PC-9 (cell line): ENCODE results near the gene CDPF1. TPM values are rescaled to one million over a fixed set of nuclear protein-coding genes. Genes with fewer than 3 reads are reported as not detected.

Source experiments
- BruUV-seq: library from RNA; stranded (reverse); fragments of 400-500 nt; replicated peaks from 2 replicates; lab custom pipeline; 2021; lab: Mats Ljungman, UMichigan
- CTCF ChIA-PET: fragments of 300-600 bp; sonication (Branson Sonifier 250); formaldehyde crosslinking; loops from one replicate; lab custom pipeline; 2022; ENCODE audit warnings: antibody characterized with exemption; lab: Charles Lee
- POLR2A ChIA-PET: fragments of 300-600 bp; sonication (Branson Sonifier 250); formaldehyde crosslinking; loops from one replicate; lab custom pipeline; 2022; ENCODE audit warnings: antibody characterized with exemption; ENCODE audit not compliant: unreplicated experiment; lab: Charles Lee
- DNase-seq, 2 experiments: peaks; one replicate each; pipeline versions ENCODE4 v3.0.0 to v3.0.0-alpha.2; 2015 to 2022; ENCODE audit warnings: mixed read lengths in 1 of 2
- H2AFZ ChIP-seq: fragments of 200-600 bp; sonication (generic); 2 replicates; pipeline ENCODE4 v1.8.1; 2017; ENCODE audit warnings: antibody characterized with exemption
- H3F3A ChIP-seq: fragments of 200-600 bp; sonication (generic); 2 replicates; pipeline ENCODE4 v1.8.1; 2017; ENCODE audit warnings: antibody characterized with exemption, mild to moderate bottlenecking, low read depth; ENCODE audit not compliant: insufficient read depth
- H3K27ac ChIP-seq: fragments of 200-600 bp; sonication (generic); 2 replicates; pipeline ENCODE4 v1.6.1; 2016; ENCODE audit warnings: mixed run types
- H3K27me3 ChIP-seq: fragments of 200-600 bp; sonication (generic); 2 replicates; pipeline ENCODE4 v1.6.1; 2016; ENCODE audit warnings: low read depth, mixed run types; ENCODE audit not compliant: insufficient read depth
- H3K36me3 ChIP-seq: fragments of 200-600 bp; sonication (generic); 2 replicates; pipeline ENCODE4 v1.6.1; 2016; ENCODE audit warnings: low read depth, mixed run types
- H3K4me1 ChIP-seq: fragments of 200-600 bp; sonication (generic); replicated peaks from 2 replicates; pipeline ENCODE4 v1.6.1; 2016; ENCODE audit warnings: mixed run types; ENCODE audit not compliant: insufficient read depth
- H3K4me2 ChIP-seq: fragments of 200-600 bp; sonication (generic); 2 replicates; pipeline ENCODE4 v1.6.1; 2017; ENCODE audit warnings: mixed run types
- H3K4me3 ChIP-seq: fragments of 200-600 bp; sonication (generic); 2 replicates; pipeline ENCODE4 v1.6.1; 2016; ENCODE audit warnings: mixed run types
- H3K79me2 ChIP-seq: fragments of 200-600 bp; sonication (generic); 2 replicates; pipeline ENCODE4 v1.6.1; 2017; ENCODE audit warnings: low read depth, mixed run types
- H3K9me2 ChIP-seq: fragments of 200-600 bp; sonication (generic); 2 replicates; pipeline ENCODE4 v1.8.1; 2017; ENCODE audit warnings: mild to moderate bottlenecking; ENCODE audit not compliant: insufficient read depth
- H3K9me3 ChIP-seq: fragments of 200-600 bp; sonication (generic); 2 replicates; pipeline ENCODE4 v1.8.1; 2016; ENCODE audit warnings: low read depth; ENCODE audit not compliant: insufficient read depth
- H4K20me1 ChIP-seq: fragments of 200-600 bp; sonication (generic); 2 replicates; pipeline ENCODE4 v1.8.1; 2017; ENCODE audit not compliant: insufficient read depth
- CTCF ChIP-seq: fragments of 200-600 bp; sonication (generic); conservative IDR thresholded peaks from 2 replicates; pipeline ENCODE4 v1.6.1; 2017; ENCODE audit warnings: mixed run types, antibody characterized with exemption, mild to moderate bottlenecking, moderate library complexity
- EZH2 ChIP-seq: fragments of 200-600 bp; sonication (generic); IDR thresholded peaks from 2 replicates; pipeline ENCODE4 v1.8.0; 2017; ENCODE audit warnings: antibody characterized with exemption, low read depth
- intact Hi-C: fragments of 100-400 bp; cut with micrococcal nuclease; formaldehyde crosslinking; loops from one replicate; pipeline ENCODE4 v1.10.0; 2022; ENCODE audit not compliant: unreplicated experiment
- total RNA-seq: library from RNA; stranded (reverse); gene quantifications from 2 replicates; pipeline ENCODE4 v1.2.3, GENCODE V29; 2021

The CDPF1 gene
- total RNA-seq, 1 experiment from 2014 or later: 16.0 TPM

GRCh38 chr22:46213052-46213451 is 37.0 kb downstream of the CDPF1 start:
- no peaks in the 10 kb centered on the region for H3K4me1 ChIP-seq
- TF ChIP-seq EZH2: no peak
- no peak for TF ChIP-seq CTCF
- no peaks in the 10 kb centered on the region for H3K79me2 ChIP-seq
- no peak overlapping the region for H2AFZ ChIP-seq
- H3K36me3 ChIP-seq: 0 out of 2 replicates have a peak, but pooled peaks cover 4% of the 10 kb centered on the region
- H3K9me3 ChIP-seq: 0 out of 2 replicates have a peak, but pooled peaks cover 4% of the 10 kb centered on the region
- no peaks in the 10 kb centered on the region for H3K27me3 ChIP-seq
- no peak overlapping the region for H3K4me3 ChIP-seq
- BruUV-seq: no TSS peak
- POLR2A ChIA-PET: no interaction called here
- H3K4me2 ChIP-seq: no peak overlapping the region
- H4K20me1 ChIP-seq: no peaks in the 10 kb centered on the region
- no peaks in the 10 kb centered on the region for H3K9me2 ChIP-seq
- no peak overlapping the region for H3K27ac ChIP-seq
- DNase-seq: no peak
- H3F3A ChIP-seq: no peaks in the 10 kb centered on the region
- intact Hi-C loops: no loop called here
- CTCF ChIA-PET: no interaction called here

GRCh38 chr22:46212195-46212594 is 37.9 kb downstream of the CDPF1 start:
- H3K27ac ChIP-seq: no peak overlapping the region
- no peaks in the 10 kb centered on the region for H3K27me3 ChIP-seq
- H2AFZ ChIP-seq: no peak overlapping the region
- CTCF ChIA-PET: no interaction called here
- no peaks in the 10 kb centered on the region for H4K20me1 ChIP-seq
- no peaks in the 10 kb centered on the region for H3K9me2 ChIP-seq
- H3F3A ChIP-seq: no peaks in the 10 kb centered on the region
- DNase-seq: no peak
- H3K4me2 ChIP-seq: no peak overlapping the region
- POLR2A ChIA-PET: interaction anchor here (0.6 kb wide), 1 partner anchor 14 kb away, joined by 7 read pairs; no protein-coding TSS in a partner anchor
- intact Hi-C loops: no loop called here
- H3K4me3 ChIP-seq: no peak overlapping the region
- H3K9me3 ChIP-seq: 0 out of 2 replicates have a peak, but pooled peaks cover 4% of the 10 kb centered on the region
- H3K36me3 ChIP-seq: 0 out of 2 replicates have a peak, but pooled peaks cover 4% of the 10 kb centered on the region
- no TSS peak for BruUV-seq
- no peak for TF ChIP-seq EZH2
- no peak for TF ChIP-seq CTCF
- H3K4me1 ChIP-seq: no peaks in the 10 kb centered on the region
- H3K79me2 ChIP-seq: no peaks in the 10 kb centered on the region

- Histone ChIP-seq H3K9me2 (no peaks in the 10 kb centered on the region), H3K4me1 (no peaks in the 10 kb centered on the region), H3K27me3 (no peaks in the 10 kb centered on the region), H3K27ac (no peak overlapping the region), H3K4me3 (no peak overlapping the region), H2AFZ (no peak overlapping the region), H3K4me2 (no peak overlapping the region), H3F3A (no peaks in the 10 kb centered on the region), H3K79me2 (no peaks in the 10 kb centered on the region), H3K9me3 (0 out of 2 replicates have a peak, but pooled peaks cover 4% of the 10 kb centered on the region), H4K20me1 (no peaks in the 10 kb centered on the region), H3K36me3 (0 out of 2 replicates have a peak, but pooled peaks cover 4% of the 10 kb centered on the region)
- POLR2A ChIA-PET: no interaction called here
- no peak for TF ChIP-seq EZH2
- TF ChIP-seq CTCF: no peak
- intact Hi-C loops: no loop called here
- CTCF ChIA-PET: no interaction called here
- no peak for DNase-seq
- BruUV-seq: no TSS peak
Measured at GRCh38 chr22:46209262-46209661, 40.8 kb downstream of the CDPF1 start.
